ENCODE measurements around the gene CPN2. TPM values are rescaled to one million over a fixed set of nuclear protein-coding genes. Genes with fewer than 3 reads are reported as not detected.

CPN2 gene
- total and polyA plus RNA-seq, 2 of the 8 experiments (the other 6 are each of a cell fraction or from before 2014, with no cell fraction given), result 0.03 TPM; not detected in 1

DNA sequence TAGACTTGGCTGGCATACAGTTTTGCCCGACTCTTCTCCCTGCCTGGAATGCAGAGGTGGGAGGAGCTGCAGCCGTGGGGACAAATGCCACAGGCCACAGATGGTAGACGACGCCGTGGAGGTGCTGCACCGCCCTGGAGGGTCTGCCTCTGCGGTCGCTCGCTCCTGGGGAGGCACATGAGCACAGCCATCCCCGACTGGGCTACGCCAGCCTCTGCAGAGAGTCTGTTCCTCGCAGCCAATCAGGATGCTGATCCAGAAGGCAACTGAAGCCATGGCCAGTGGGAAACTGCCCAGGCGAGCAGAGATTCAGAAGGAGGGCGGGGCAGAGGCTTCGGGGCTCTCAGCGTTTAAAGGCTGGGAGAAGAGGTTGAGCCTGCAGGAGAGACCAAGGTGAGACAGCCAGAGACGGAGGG lies 30.3 kb upstream of the CPN2 start:
- Histone ChIP-seq H3K9me3 (ENCODE audit: insufficient read depth in 2 of 2, low read depth in 1 of 2, low read length in 1 of 2) (no peaks in the 10 kb centered on the region), H3K36me3 (ENCODE audit: control insufficient read depth in 2 of 4, insufficient read depth in 4 of 4, low read length in 3 of 4) (no peaks in the 10 kb centered on the region), H2BK5ac (ENCODE audit: low read depth, low read length) (no peak overlapping the region), H3K27me3 (replicated peaks in 1 of 4; ENCODE audit: control insufficient read depth in 3 of 4, extremely low read depth in 1 of 4, insufficient read depth in 3 of 4, low read length in 3 of 4) (no peaks in the 10 kb centered on the region; a peak in 1 of 7 replicates), H3K4me1 (replicated peaks in 1 of 4; ENCODE audit: control insufficient read depth in 3 of 4, insufficient read depth in 4 of 4, low read length in 3 of 4) (peaks cover 0 to 10% (median 6%) of the 10 kb centered on the region in 4 experiments; a peak in 6 of 7 replicates), H4K20me1 (replicated peaks in 1 of 2; ENCODE audit: control insufficient read depth in 1 of 2, insufficient read depth in 2 of 2, low read length in 2 of 2) (no peaks in the 10 kb centered on the region), H3K4ac (replicated peaks; ENCODE audit: insufficient read length, low read depth, low read length) (no peak overlapping the region), H3K79me1 (ENCODE audit: low read depth, low read length) (no peaks in the 10 kb centered on the region), H2BK20ac (ENCODE audit: low read length) (no peak overlapping the region), H3K4me3 (ENCODE audit: extremely low read depth in 1 of 4, insufficient read depth in 2 of 4, low read depth in 3 of 4, low read length in 4 of 4) (no peak overlapping the region), H3K27ac (ENCODE audit: low read depth, low read length) (no peak overlapping the region), H3K14ac (ENCODE audit: insufficient read length) (no peak overlapping the region), H3K9ac (replicated peaks in 1 of 4; ENCODE audit: extremely low read depth in 1 of 4, low read depth in 3 of 4, low read length in 3 of 4) (no peak overlapping the region), H4K91ac (replicated peaks; ENCODE audit: insufficient read length, low read length) (no peak overlapping the region), H2BK15ac (ENCODE audit: low read length) (no peak overlapping the region), H4K8ac (ENCODE audit: extremely low read depth, insufficient read depth, low read length) (0 out of 2 replicates have a peak overlapping the region, but pooled peaks have one; percentile 60), H3K18ac (ENCODE audit: extremely low read depth, low read length) (no peak overlapping the region), H2BK120ac (replicated peaks; ENCODE audit: low read depth, low read length) (no peak overlapping the region), H4K5ac (ENCODE audit: insufficient read length, low read depth, low read length) (no peak overlapping the region), H3K4me2 (ENCODE audit: insufficient read depth in 1 of 2, low read depth in 2 of 2, low read length in 2 of 2) (no peak overlapping the region), H3K56ac (replicated peaks; ENCODE audit: insufficient read length, low read depth, low read length) (no peak overlapping the region), H2AFZ (ENCODE audit: low read length) (no peak overlapping the region), H2BK12ac (ENCODE audit: low read depth, low read length) (peak overlapping the region; percentile 27; the same call in 1 of the 2 replicates), H3K79me2 (ENCODE audit: control insufficient read depth in 1 of 2, insufficient read depth in 2 of 2, low read length in 2 of 2) (no peaks in the 10 kb centered on the region), H2AK5ac (ENCODE audit: low read depth, low read length) (no peak overlapping the region), H3K23me2 (ENCODE audit: low read depth, low read length) (no peaks in the 10 kb centered on the region), H3K23ac (ENCODE audit: insufficient read length) (no peak overlapping the region)
- CTCF ChIA-PET (ENCODE audit: partially characterized antibody), result interaction anchor here (1.1 kb wide), 1 partner anchor 26 kb away, joined by 4 read pairs; no protein-coding TSS in a partner anchor
- POLR2A ChIA-PET (ENCODE audit: partially characterized antibody), result interaction anchor here (0.5 to 1.1 kb wide), 2 partner anchors 16 to 805 kb away, joined by 3 to 4 read pairs; no protein-coding TSS in a partner anchor
- 88% methylated on average over 17 of the region's 17 CpGs; no CpG with 5 or more reads in 1 of the 2 experiments for WGBS, 2 experiments (ENCODE audit: extremely low coverage in 1 of 2, insufficient coverage in 1 of 2, insufficient read length in 1 of 2, insufficient replicate concordance in 2 of 2, low coverage in 1 of 2, low lambda C conversion rate in 2 of 2, missing lambda C conversion rate in 1 of 2)
- TF ChIP-seq KDM5A (IDR thresholded peaks at IDR 0.05; ENCODE audit: low read length) (no peak), JUND (IDR thresholded peaks at IDR 0.05; ENCODE audit: low read length) (no peak), POU5F1 (IDR thresholded peaks at IDR 0.05; ENCODE audit: low read depth, low read length) (no peak), KDM1A (IDR thresholded peaks at IDR 0.05; ENCODE audit: borderline replicate concordance, low read length) (no peak), SP1 (IDR thresholded peaks at IDR 0.05; ENCODE audit: low read depth, low read length) (no peak), PHF8 (conservative IDR thresholded peaks at IDR 0.05; ENCODE audit: low read depth, low read length) (no peak)
- TF ChIP-seq, protein P1, sequence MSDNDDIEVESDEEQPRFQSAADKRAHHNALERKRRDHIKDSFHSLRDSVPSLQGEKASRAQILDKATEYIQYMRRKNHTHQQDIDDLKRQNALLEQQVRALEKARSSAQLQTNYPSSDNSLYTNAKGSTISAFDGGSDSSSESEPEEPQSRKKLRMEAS (IDR thresholded peaks at IDR 0.05), result no peak
- FAIRE-seq (no peak), DNase-seq (ENCODE audit: low read depth in 1 of 2, low spot score in 2 of 2) (no peak)

Data from H1 (cell line).